HFF-Myc (cell line): ENCODE results near the gene NR6A1.

ENCODE experiments used
- DNase-seq: peaks from one replicate; pipeline ENCODE4 v3.0.0-alpha.2; 2011; ENCODE audit warnings: low read depth; ENCODE audit errors: extremely low read depth
- H3K4me3 ChIP-seq: replicated peaks from 2 replicates; pipeline ENCODE4 v1.5.1; 2011; ENCODE audit warnings: low read depth, mild to moderate bottlenecking, control low read depth, low read length
- CTCF ChIP-seq: IDR thresholded peaks from 2 replicates; pipeline ENCODE4 v1.5.1; 2012; ENCODE audit warnings: mild to moderate bottlenecking, low read depth, low read length, control low read depth; ENCODE audit errors: missing control alignments

Gene NR6A1

GRCh38 chr9:124505901-124506346, 265.2 kb downstream of the NR6A1 start:
- DNase-seq: no peak
- no peak overlapping the region for H3K4me3 ChIP-seq
- TF ChIP-seq CTCF: no peak

- no peak for DNase-seq
- no peak overlapping the region for H3K4me3 ChIP-seq
- no peak for TF ChIP-seq CTCF
These were observed 265.9 kb downstream of the NR6A1 start for GRCh38 chr9:124505006-124505900.

- no peak overlapping the region for H3K4me3 ChIP-seq
- no peak for DNase-seq
- TF ChIP-seq CTCF: no peak
These were observed 266.5 kb downstream of the NR6A1 start for GRCh38 chr9:124504530-124505005.

DNA sequence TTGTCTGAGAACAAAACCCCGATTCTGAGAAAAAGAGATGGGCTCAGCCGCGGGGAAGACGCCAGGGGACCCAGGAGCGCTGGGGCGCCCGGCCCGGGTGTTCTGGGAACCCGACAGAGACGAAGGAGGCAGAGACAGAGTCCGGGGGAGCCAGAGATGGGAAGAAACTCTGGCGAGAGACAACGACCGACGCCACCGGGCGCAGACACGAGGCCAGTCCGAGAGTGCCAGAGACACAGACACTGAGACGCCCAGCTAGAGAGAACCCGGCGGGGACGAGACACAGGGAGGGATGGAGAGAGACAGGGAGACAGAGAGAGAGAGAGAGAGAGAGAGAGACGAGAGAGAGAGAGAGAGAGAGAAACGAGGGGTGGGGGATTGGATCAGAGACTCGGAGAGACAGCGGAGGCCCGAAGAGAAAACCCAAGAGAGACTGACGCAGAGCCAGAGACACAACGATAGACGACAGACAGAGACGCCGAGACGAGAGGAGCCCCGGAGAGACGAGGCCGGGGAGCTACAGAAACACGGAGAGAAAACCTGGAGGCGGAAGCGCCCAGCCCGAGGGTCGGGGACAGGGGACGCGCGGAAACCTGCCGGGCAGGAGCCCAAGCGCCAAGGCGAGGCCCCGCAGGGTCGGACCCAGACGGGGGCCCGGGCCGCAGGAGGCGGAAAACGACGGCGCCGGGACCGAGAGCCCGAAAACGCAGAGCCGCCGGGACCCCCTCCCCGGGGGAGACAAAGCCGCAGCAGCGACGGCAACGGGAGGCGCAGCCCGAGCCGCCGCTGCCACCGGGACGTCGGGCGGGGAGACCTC, 267.2 kb downstream of the NR6A1 start:
- no peak for DNase-seq

GRCh38 chr9:124502711-124503702, 268.1 kb downstream of the NR6A1 start:
- TF ChIP-seq CTCF: no peak
- no peak overlapping the region for H3K4me3 ChIP-seq
- DNase-seq: no peak

More for the DNA sequence above, 267.2 kb downstream of the NR6A1 start:
- TF ChIP-seq CTCF: no peak
- H3K4me3 ChIP-seq: no peak overlapping the region
